SJCRH30 (cell line): ENCODE data around the gene GLI1. TPM values are rescaled to one million over a fixed set of nuclear protein-coding genes. Genes with fewer than 3 reads are reported as not detected.

Source experiments
- DNase-seq, 2 experiments: peaks; one replicate each; pipeline ENCODE4 v3.0.0-alpha.2; 2015 to 2020
- H3K27ac ChIP-seq: fragments of 250-450 bp; sonication (Bioruptor Pico); 2 replicates; pipeline ENCODE4 v1.5.1; 2020; ENCODE audit warnings: mild to moderate bottlenecking, moderate library complexity
- H3K27me3 ChIP-seq: fragments of 250-450 bp; sonication (Bioruptor Pico); 2 replicates; pipeline ENCODE4 v1.5.1; 2020; ENCODE audit warnings: mild to moderate bottlenecking, moderate library complexity
- H3K36me3 ChIP-seq: fragments of 250-450 bp; sonication (Bioruptor Pico); 2 replicates; pipeline ENCODE4 v1.5.1; 2020; ENCODE audit warnings: mild to moderate bottlenecking, moderate library complexity
- H3K4me1 ChIP-seq: fragments of 250-450 bp; sonication (Bioruptor Pico); 2 replicates; pipeline ENCODE4 v1.5.1; 2020; ENCODE audit warnings: mild to moderate bottlenecking, moderate library complexity
- H3K4me3 ChIP-seq: fragments of 250-450 bp; sonication (Bioruptor Pico); 2 replicates; pipeline ENCODE4 v1.5.1; 2020; ENCODE audit warnings: mild to moderate bottlenecking, moderate library complexity
- H3K9me3 ChIP-seq: fragments of 250-450 bp; sonication (Bioruptor Pico); replicated peaks from 2 replicates; pipeline ENCODE4 v1.5.1; 2020; ENCODE audit warnings: mild to moderate bottlenecking, moderate library complexity
- total RNA-seq: library from RNA; depleted of rRNA; stranded (reverse); fragments of >200 nt; shearing (Covaris generic); gene quantifications from 2 replicates; pipeline ENCODE4 v1.2.3, GENCODE V29; 2014

Gene GLI1
- total RNA-seq, 1 experiment from 2014 or later = 174 TPM

DNA sequence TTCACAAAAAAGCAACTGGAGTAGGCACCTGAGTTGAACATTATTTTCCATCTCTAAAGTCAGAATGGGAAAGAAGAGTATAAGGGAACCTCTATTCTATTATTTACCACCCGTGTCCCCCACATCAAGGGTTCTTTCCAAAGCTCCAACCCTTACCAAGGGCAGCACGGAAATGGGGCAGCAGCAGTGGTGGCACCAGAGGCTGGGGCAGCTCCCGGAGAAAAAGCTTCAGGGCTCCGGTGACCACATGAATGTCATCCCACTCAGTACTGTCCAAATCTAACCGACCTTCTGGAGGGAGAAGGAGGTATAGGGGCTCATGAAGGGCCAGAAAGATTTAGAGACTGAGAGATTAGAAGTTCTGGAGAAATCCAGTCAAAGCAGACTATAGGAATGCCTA lies 14.3 kb downstream of the GLI1 start:
- DNase-seq = no peak
- H3K4me1 ChIP-seq = peaks cover 18% of the 10 kb centered on the region
- H3K4me3 ChIP-seq = no peak overlapping the region
- H3K27me3 ChIP-seq = no peaks in the 10 kb centered on the region
- no peaks in the 10 kb centered on the region for H3K9me3 ChIP-seq
- no peak overlapping the region for H3K27ac ChIP-seq
- H3K36me3 ChIP-seq = peaks cover 21% of the 10 kb centered on the region

DNA sequence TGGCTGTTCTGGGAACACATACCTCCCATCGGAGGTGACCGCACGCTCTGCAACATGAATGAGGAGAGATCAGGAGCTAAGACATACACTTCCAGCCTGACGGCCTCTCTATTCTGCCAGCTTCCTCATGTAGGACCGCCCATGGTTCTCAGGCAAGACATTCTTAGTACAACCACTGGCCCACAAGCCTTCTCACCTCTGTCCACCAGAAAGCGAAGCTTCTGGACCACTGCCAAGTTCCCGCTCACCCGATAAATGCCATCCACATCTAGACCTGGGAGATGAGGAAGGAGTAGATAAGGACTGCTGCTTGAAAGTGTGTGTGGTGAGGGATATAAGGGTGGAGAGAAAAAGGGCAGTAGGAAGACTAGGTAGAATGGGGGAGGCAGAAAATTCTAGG lies 14.8 kb downstream of the GLI1 start:
- DNase-seq = no peak
- H3K27ac ChIP-seq = no peak overlapping the region
- peaks cover 16% of the 10 kb centered on the region for H3K36me3 ChIP-seq
- H3K9me3 ChIP-seq = no peaks in the 10 kb centered on the region
- peaks cover 23% of the 10 kb centered on the region for H3K4me1 ChIP-seq
- no peaks in the 10 kb centered on the region for H3K27me3 ChIP-seq
- no peak overlapping the region for H3K4me3 ChIP-seq

DNA sequence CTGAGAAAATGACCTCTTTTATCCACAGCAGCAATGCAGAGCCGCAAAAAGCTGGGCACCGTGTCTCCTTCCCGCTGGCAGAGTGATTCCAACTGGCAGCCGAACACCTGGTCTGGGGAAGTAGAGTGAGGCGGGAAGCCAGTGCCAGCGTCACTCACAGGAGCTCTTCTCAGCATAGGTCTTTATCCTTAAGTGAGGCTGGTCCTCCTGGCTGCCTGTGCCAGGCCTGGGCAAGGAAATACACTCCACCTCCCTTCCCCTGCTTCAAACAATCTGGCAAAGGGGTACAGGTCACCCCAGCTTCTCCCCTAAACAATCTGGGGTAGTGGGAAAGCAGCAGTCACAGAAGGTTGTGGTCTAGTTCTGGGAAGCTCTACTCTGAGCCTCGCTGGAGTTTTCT lies 15.3 kb downstream of the GLI1 start:
- Histone ChIP-seq H3K9me3 (no peaks in the 10 kb centered on the region), H3K36me3 (peaks cover 12% of the 10 kb centered on the region), H3K27ac (no peak overlapping the region), H3K4me1 (peaks cover 28% of the 10 kb centered on the region), H3K4me3 (no peak overlapping the region), H3K27me3 (no peaks in the 10 kb centered on the region)
- no peak for DNase-seq

GRCh38 chr12:57475271-57476161 lies 15.9 kb downstream of the GLI1 start:
- H3K27ac ChIP-seq = no peak overlapping the region
- H3K4me1 ChIP-seq = peaks cover 28% of the 10 kb centered on the region
- no peaks in the 10 kb centered on the region for H3K9me3 ChIP-seq
- H3K36me3 ChIP-seq = peaks cover 5% of the 10 kb centered on the region
- H3K4me3 ChIP-seq = no peak overlapping the region
- peak in 1 of 2 experiments; percentile 45 for DNase-seq
- no peaks in the 10 kb centered on the region for H3K27me3 ChIP-seq

- Histone ChIP-seq H3K27me3 (no peaks in the 10 kb centered on the region), H3K4me3 (no peak overlapping the region), H3K27ac (no peak overlapping the region), H3K4me1 (peaks cover 29% of the 10 kb centered on the region), H3K36me3 (no peaks in the 10 kb centered on the region), H3K9me3 (no peaks in the 10 kb centered on the region)
- no peak for DNase-seq
Observed at GRCh38 chr12:57476162-57476992, 16.8 kb downstream of the GLI1 start.

GRCh38 chr12:57476993-57477709 lies 17.6 kb downstream of the GLI1 start:
- Histone ChIP-seq H3K27me3 (no peaks in the 10 kb centered on the region), H3K4me3 (no peak overlapping the region), H3K27ac (no peak overlapping the region; the same call in 1 of the 2 replicates), H3K4me1 (peaks cover 37% of the 10 kb centered on the region), H3K36me3 (no peaks in the 10 kb centered on the region), H3K9me3 (no peaks in the 10 kb centered on the region)
- no peak for DNase-seq

GRCh38 chr12:57477710-57478681 lies 18.4 kb downstream of the GLI1 start:
- no peaks in the 10 kb centered on the region for H3K27me3 ChIP-seq
- H3K27ac ChIP-seq = no peak overlapping the region; the same call in 1 of the 2 replicates
- H3K36me3 ChIP-seq = no peaks in the 10 kb centered on the region
- peaks cover 44% of the 10 kb centered on the region for H3K4me1 ChIP-seq
- DNase-seq = peak; percentile 66 to 73
- no peaks in the 10 kb centered on the region for H3K9me3 ChIP-seq
- H3K4me3 ChIP-seq = no peak overlapping the region

DNA sequence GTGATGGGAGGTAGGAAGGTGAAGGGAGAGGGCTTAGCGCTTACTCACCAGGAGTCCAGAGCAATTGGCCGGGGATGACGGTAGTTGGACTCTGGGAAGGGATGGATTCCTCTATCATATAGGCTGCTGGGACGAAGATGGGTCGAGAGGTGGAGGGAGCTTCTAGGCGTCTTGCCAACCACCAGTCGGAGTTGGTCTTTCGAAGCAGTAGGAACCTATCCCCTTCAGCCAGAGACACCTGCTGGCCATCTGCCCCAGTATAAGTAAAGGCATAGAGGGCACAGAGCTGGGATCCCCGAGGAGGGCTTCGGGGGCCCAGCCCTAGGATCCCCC lies 19.4 kb downstream of the GLI1 start:
- Histone ChIP-seq H3K36me3 (no peaks in the 10 kb centered on the region), H3K27ac (no peak overlapping the region), H3K9me3 (no peaks in the 10 kb centered on the region), H3K4me1 (peaks cover 51% of the 10 kb centered on the region), H3K27me3 (no peaks in the 10 kb centered on the region), H3K4me3 (no peak overlapping the region)
- DNase-seq = no peak

DNA sequence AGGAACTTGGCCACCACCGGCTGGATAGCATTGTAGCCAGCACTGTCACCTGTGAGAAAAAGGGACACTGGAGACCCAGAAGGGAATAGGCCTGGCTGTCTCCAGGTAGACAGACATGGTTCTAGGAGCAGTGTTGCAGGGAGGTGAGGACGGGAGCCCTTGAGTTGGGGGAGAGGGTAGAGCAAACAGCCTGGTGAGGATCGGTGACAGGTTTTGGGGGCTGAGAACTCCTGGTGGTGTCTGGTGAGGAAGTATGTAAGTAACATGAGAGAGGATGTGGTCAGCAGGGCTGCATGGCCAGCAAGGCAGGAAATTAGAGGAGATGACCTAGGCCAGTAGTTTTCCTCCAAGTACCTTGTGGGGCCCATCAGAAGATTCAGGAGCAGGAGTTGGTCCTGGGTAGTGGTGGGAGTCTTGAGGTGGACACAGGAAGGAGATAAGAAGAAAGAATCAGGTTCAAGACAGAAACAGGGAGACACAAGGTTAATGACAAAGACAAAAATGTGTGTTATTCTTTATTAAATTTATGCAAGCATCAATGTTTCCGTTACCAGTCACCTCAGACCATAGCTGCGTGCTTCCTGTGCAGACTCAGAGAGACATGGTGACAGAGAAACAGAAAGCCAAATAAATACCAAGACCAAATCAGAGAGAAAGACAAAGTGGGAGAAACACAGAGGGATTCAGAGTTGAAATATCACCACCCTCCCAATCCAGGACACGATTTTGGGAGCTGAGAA lies 20.0 kb downstream of the GLI1 start, which contains the start of gene ARHGAP9:
Gene ARHGAP9 (minus strand): TSS at position 491 of the 740 bp plus-strand sequence. CDS start 460 bp downstream, at position 31.
- H3K4me3 ChIP-seq = no peak within 1 kb of the TSS
- no peaks in the 10 kb centered on the region for H3K27me3 ChIP-seq
- peak; percentile 83 to 84 for DNase-seq
- peaks cover 51% of the 10 kb centered on the region for H3K4me1 ChIP-seq
- no peak within 1 kb of the TSS for H3K27ac ChIP-seq
- H3K36me3 ChIP-seq = no peaks in the 10 kb centered on the region
- no peaks in the 10 kb centered on the region for H3K9me3 ChIP-seq

DNA sequence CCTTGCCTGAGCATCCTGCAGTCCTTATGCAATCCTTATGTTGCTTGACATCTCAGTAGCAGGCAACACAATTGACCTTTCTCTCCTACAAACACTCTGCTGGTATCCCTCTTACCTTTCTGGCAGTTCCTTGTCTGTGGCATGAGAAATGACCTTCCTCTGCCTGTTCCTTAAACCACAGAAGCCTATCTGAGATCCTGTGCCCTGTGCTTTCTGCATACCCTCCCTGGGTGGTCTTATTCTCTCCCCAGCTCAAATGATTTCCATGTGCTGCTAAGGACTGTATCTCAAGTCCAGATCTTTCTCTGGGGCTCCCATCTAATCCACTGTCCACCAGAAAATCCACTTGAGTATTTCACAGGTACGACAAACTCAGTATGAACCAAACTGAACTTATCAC lies 22.1 kb downstream of the GLI1 start:
- H3K4me1 ChIP-seq = peaks cover 51% of the 10 kb centered on the region
- peak; percentile 87 to 92 for DNase-seq

GRCh38 chr12:57483466-57483865 lies 23.9 kb downstream of the GLI1 start:
- Histone ChIP-seq H3K4me1 (peaks cover 42% of the 10 kb centered on the region), H3K27ac (no peak overlapping the region), H3K36me3 (no peaks in the 10 kb centered on the region), H3K27me3 (no peaks in the 10 kb centered on the region), H3K9me3 (no peaks in the 10 kb centered on the region), H3K4me3 (no peak overlapping the region)
- DNase-seq = no peak

More for the DNA sequence above, 22.1 kb downstream of the GLI1 start:
- Histone ChIP-seq H3K4me3 (no peak overlapping the region), H3K27ac (no peak overlapping the region), H3K27me3 (no peaks in the 10 kb centered on the region), H3K9me3 (no peaks in the 10 kb centered on the region), H3K36me3 (no peaks in the 10 kb centered on the region)

DNA sequence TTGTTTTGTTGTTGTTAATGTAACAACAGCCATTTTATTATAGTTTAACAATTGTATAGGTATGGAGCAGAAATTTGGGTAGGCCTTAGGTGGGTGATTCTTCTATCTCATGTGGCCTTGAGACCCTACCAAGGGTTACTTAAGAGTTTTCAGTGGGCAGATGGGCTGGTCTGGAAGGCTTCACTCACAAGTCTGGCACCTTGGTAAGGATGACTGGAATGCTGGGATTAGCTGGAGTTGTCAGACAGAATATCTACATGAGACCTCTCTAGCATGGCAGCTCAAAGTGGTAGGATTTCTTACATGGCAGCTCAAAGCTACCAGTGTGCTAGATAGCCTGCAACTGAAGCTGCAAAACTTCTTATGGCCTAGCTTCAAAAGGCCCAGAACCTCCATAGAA lies 26.1 kb downstream of the GLI1 start:
- Histone ChIP-seq H3K27me3 (no peaks in the 10 kb centered on the region), H3K36me3 (peaks cover 17% of the 10 kb centered on the region), H3K4me1 (peaks cover 33% of the 10 kb centered on the region), H3K9me3 (no peaks in the 10 kb centered on the region), H3K4me3 (no peak overlapping the region), H3K27ac (no peak overlapping the region)
- DNase-seq = no peak

DNA sequence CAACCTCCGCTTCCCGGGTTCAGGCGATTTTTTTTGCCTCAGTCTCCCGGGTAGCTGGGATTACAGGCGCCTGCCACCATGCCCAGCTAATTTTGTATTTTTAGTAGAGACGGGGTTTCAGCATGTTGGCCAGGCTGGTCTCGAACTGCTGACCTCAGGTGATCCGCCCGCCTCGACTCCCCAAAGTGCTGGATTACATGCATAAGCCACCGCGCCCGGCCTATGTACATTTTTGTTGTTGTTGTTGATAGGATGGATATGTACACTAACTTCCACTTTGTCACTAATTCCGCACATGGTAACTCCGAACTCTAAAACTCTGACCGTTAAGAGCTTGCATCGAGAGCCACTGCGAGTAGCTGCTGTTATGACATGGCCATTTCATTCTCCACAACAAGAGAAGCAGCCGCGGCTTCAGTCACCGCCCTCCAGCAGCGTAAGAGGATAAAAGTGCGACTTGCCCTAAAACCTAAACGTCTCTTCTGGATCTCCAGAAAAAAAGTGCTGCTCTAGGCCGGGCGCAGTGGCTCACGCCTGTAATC lies 27.5 kb downstream of the GLI1 start:
- H3K4me1 ChIP-seq = peaks cover 24% of the 10 kb centered on the region
- peak overlapping the region; percentile 68 for H3K27ac ChIP-seq
- H3K9me3 ChIP-seq = no peaks in the 10 kb centered on the region
- peaks cover 31% of the 10 kb centered on the region for H3K36me3 ChIP-seq
- H3K4me3 ChIP-seq = peak overlapping the region; percentile 87
- H3K27me3 ChIP-seq = no peaks in the 10 kb centered on the region
- DNase-seq = no peak
